HUES6 (cell line): ENCODE measurements around the gene STAT5B.

Experiments
- H3K27ac ChIP-seq: 2 replicates; pipeline ENCODE4 v1.7.0; 2013; ENCODE audit warnings: low read depth, mild to moderate bottlenecking, low read length, inconsistent platforms
- H3K27me3 ChIP-seq: 2 replicates; pipeline ENCODE4 v1.6.1; 2013; ENCODE audit warnings: low read length; ENCODE audit not compliant: control insufficient read depth, insufficient read depth
- H3K36me3 ChIP-seq: 2 replicates; pipeline ENCODE4 v1.6.1; 2013; ENCODE audit warnings: low read length; ENCODE audit not compliant: control insufficient read depth, insufficient read depth
- H3K4me1 ChIP-seq: 2 replicates; pipeline ENCODE4 v1.6.1; 2013; ENCODE audit warnings: low read length; ENCODE audit not compliant: control insufficient read depth, insufficient read depth
- H3K4me3 ChIP-seq: 2 replicates; pipeline ENCODE4 v1.5.1; 2013; ENCODE audit warnings: low read depth, low read length
- H3K9ac ChIP-seq: one replicate; pipeline ENCODE4 v1.6.1; 2013; ENCODE audit warnings: mild to moderate bottlenecking, low read length
- H3K9me3 ChIP-seq: 2 replicates; pipeline ENCODE4 v1.6.1; 2013; ENCODE audit warnings: low read depth, low read length; ENCODE audit not compliant: control insufficient read depth, insufficient read depth

STAT5B gene

GRCh38 chr17:42313389-42313772, 37.2 kb upstream of the STAT5B start:
- peaks cover 27% of the 10 kb centered on the region for H3K4me1 ChIP-seq

DNA sequence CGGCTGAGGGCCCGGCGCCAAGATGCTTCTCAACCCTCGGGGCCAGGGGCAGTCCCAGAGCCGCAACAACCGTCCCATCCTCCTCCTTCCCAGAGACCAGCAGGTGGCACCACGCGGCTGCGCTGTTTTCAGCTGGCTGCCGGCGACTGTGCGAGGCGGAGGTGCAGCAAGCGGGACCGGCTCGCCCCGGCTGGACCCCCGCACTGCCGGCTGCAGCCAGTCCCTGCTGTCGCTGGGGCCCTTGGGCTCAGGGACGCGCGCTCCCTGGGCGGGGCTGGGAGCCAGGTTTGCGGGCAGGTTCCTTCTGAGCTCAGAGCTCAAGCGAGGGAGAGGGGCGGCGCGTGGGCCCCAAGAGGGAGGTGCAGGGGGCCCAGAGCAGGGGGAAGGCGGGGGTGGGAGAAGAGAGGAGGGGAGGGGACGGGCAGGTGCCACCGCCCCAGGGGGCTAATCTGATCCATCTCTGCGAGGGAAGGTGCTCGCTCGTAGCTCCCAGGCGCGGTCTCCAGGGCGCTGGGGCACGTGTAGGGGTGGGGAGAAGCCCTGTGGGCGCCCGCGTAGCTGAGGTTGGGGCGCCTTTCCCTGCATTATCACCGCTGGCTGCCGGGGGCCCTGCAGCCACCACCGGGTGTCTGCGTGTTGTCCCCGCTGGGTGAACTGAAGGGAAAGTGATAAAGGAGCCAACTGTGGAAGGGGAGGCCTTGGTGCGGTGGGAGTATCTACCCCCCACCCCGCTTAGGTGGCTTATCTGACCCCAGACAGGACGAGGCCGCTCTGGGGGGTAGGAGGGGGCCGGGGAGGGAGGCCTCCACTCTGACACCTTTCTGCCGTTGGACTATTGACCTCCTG, 36.3 kb upstream of the STAT5B start:
- Histone ChIP-seq H3K4me1 (peaks cover 27% of the 10 kb centered on the region), H3K4me3 (peak overlapping the region; percentile 37; the same call in 1 of the 2 replicates), H3K36me3 (peaks cover 47% of the 10 kb centered on the region), H3K27ac (no peak overlapping the region), H3K9ac (no peak overlapping the region), H3K9me3 (no peaks in the 10 kb centered on the region), H3K27me3 (no peaks in the 10 kb centered on the region)

More at GRCh38 chr17:42313389-42313772, 37.2 kb upstream of the STAT5B start:
- H3K9me3 ChIP-seq, result no peaks in the 10 kb centered on the region
- no peaks in the 10 kb centered on the region for H3K27me3 ChIP-seq
- H3K9ac ChIP-seq, result no peak overlapping the region
- H3K4me3 ChIP-seq, result no peak overlapping the region
- H3K27ac ChIP-seq, result no peak overlapping the region
- H3K36me3 ChIP-seq, result peaks cover 53% of the 10 kb centered on the region

DNA sequence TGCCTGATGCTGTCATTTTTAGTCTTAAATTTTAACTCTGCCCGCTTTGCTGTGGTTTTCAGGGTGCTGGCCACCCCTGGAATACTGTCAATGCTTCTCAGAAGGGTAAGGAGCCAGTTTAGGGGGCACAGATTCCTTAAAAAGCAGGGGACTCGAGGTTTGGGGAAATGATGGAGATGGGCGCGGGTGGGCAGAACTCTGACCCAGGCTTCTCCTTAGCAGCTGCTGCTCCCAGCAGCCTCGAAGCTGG, 35.8 kb upstream of the STAT5B start:
- Histone ChIP-seq H3K36me3 (peaks cover 41% of the 10 kb centered on the region), H3K4me1 (peaks cover 27% of the 10 kb centered on the region), H3K9ac (no peak overlapping the region), H3K27ac (no peak overlapping the region), H3K9me3 (no peaks in the 10 kb centered on the region), H3K27me3 (no peaks in the 10 kb centered on the region), H3K4me3 (no peak overlapping the region; the same call in 1 of the 2 replicates)

DNA sequence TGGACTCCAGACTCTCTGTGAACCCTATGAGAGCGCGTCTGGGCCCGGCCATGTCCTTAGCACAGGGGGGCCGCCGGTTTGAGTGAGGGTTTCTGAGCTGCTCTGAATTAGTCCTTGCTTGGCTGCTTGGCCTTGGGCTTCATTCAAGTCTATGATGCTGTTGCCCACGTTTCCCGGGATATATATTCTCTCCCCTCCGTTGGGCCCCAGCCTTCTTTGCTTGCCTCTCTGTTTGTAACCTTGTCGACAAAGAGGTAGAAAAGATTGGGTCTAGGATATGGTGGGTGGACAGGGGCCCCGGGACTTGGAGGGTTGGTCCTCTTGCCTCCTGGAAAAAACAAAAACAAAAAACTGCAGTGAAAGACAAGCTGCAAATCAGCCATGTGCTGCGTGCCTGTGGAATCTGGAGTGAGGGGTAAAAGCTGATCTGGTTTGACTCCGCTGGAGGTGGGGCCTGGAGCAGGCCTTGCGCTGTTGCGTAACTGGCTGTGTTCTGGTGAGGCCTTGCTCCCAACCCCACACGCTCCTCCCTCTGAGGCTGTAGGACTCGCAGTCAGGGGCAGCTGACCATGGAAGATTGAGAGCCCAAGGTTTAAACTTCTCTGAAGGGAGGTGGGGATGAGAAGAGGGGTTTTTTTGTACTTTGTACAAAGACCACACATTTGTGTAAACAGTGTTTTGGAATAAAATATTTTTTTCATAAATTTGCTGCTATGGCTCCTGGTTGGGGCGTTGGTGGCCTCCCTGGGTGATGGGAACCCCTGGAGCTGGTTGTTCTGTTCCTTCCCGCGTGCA, 35.2 kb upstream of the STAT5B start:
- peaks cover 27% of the 10 kb centered on the region for H3K4me1 ChIP-seq
- no peak overlapping the region for H3K27ac ChIP-seq
- no peaks in the 10 kb centered on the region for H3K9me3 ChIP-seq
- peaks cover 36% of the 10 kb centered on the region for H3K36me3 ChIP-seq
- H3K27me3 ChIP-seq, result no peaks in the 10 kb centered on the region
- H3K4me3 ChIP-seq, result no peak overlapping the region
- H3K9ac ChIP-seq, result no peak overlapping the region

DNA sequence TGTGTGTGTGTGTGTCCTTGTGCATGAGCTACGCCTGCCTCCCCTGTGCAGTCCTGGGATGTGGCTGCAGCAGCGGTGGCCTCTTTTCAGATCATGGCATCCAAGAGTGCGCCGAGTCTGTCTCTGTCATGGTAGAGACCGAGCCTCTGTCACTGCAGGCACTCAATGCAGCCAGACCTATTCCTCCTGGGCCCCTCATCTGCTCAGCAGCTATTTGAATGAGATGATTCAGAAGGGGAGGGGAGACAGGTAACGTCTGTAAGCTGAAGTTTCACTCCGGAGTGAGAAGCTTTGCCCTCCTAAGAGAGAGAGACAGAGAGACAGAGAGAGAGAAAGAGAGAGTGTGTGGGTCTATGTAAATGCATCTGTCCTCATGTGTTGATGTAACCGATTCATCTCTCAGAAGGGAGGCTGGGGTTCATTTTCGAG, 34.6 kb upstream of the STAT5B start:
- Histone ChIP-seq H3K4me3 (no peak overlapping the region), H3K9me3 (no peaks in the 10 kb centered on the region), H3K36me3 (peaks cover 32% of the 10 kb centered on the region), H3K9ac (no peak overlapping the region), H3K27me3 (no peaks in the 10 kb centered on the region), H3K4me1 (peaks cover 27% of the 10 kb centered on the region), H3K27ac (no peak overlapping the region)

GRCh38 chr17:42309986-42310786, 34.0 kb upstream of the STAT5B start:
- Histone ChIP-seq H3K9me3 (no peaks in the 10 kb centered on the region), H3K9ac (no peak overlapping the region), H3K36me3 (peaks cover 27% of the 10 kb centered on the region), H3K4me1 (peaks cover 27% of the 10 kb centered on the region), H3K27me3 (no peaks in the 10 kb centered on the region), H3K4me3 (no peak overlapping the region), H3K27ac (no peak overlapping the region)

DNA sequence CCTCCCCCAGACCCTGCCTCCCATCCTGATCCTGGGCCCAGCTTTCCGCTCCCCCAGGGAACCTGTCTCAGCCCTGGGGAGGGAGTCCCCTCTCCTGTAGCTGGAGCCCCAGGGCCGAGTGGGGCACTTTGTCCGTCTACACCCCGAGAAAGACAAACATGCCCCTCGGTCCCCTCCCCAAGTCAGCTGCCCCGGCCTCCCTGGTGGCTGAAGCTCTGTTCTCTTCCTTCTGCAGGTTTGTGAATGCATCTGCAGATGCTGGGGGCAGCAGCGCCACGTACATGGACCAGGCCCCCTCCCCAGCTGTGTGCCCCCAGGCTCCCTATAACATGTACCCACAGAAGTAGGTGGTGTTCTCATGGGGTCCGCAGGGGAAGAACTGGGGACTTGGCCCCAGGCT, 33.0 kb upstream of the STAT5B start:
- Histone ChIP-seq H3K27me3 (no peaks in the 10 kb centered on the region), H3K9ac (no peak overlapping the region), H3K9me3 (no peaks in the 10 kb centered on the region), H3K4me1 (peaks cover 26% of the 10 kb centered on the region), H3K4me3 (no peak overlapping the region), H3K36me3 (peaks cover 17% of the 10 kb centered on the region), H3K27ac (no peak overlapping the region)

DNA sequence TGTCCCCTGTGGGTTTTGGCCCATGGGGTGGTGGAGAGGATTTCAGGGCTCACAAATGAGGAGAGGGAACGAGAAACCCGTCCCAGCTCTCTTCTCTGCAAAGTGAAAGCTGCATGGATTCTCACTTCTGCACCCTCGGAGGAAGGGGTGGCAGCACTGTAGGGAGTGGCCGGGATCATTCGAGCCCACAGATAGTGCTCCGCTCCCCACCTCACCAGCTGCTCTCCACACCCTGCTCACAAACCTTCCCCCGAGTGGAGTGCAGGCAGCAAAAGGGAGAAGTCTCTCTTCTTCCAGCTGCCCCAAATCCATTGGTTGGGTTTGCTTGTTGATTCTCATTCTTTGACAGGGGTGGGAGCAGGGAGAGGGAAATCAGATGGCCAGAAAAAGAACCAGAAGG, 32.3 kb upstream of the STAT5B start:
- Histone ChIP-seq H3K4me1 (peaks cover 23% of the 10 kb centered on the region), H3K9me3 (no peaks in the 10 kb centered on the region), H3K9ac (no peak overlapping the region), H3K4me3 (no peak overlapping the region), H3K27ac (no peak overlapping the region), H3K36me3 (peaks cover 11% of the 10 kb centered on the region; the same call in 1 of the 2 replicates), H3K27me3 (no peaks in the 10 kb centered on the region)

DNA sequence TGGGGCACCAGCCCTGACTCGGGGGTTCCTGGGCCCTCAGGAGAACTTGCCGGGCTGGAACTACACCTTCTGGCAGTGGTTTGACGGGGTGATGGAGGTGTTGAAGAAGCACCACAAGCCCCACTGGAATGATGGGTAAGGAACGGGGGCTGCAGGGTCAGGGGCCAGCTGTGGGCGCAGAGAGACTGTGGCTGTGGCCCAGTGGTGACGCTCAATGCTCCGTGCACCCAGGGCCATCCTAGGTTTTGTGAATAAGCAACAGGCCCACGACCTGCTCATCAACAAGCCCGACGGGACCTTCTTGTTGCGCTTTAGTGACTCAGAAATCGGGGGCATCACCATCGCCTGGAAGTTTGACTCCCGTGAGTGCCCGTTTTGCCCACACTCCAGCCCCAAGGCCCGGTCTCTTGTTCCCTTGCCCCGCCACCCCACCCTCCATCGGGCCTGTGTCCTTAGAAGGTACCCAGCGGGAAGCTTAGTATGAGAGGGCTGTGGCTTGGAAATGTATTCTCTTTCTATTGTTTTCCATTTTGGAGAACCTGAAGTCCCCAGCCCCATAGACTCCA, 31.3 kb upstream of the STAT5B start:
- Histone ChIP-seq H3K9me3 (no peaks in the 10 kb centered on the region), H3K4me3 (no peak overlapping the region), H3K9ac (no peak overlapping the region), H3K27me3 (no peaks in the 10 kb centered on the region), H3K27ac (no peak overlapping the region), H3K4me1 (peaks cover 18% of the 10 kb centered on the region), H3K36me3 (peaks cover 11% of the 10 kb centered on the region; the same call in 1 of the 2 replicates)

DNA sequence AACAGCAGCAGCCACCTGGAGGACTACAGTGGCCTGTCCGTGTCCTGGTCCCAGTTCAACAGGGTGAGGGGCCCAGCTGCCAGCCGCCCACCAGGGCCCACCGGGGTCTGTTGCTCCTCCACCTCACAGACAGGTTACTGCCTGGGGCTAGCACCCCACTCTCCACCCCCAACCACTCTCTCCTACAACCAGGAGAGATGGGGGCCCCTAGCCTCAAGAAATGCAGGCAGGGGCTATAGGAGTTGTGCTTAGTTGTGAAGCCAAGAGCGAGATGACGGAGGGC, 30.1 kb upstream of the STAT5B start:
- no peak overlapping the region for H3K27ac ChIP-seq
- no peaks in the 10 kb centered on the region for H3K27me3 ChIP-seq
- H3K4me1 ChIP-seq, result peaks cover 9% of the 10 kb centered on the region
- H3K9me3 ChIP-seq, result no peaks in the 10 kb centered on the region
- no peak overlapping the region for H3K9ac ChIP-seq
- no peak overlapping the region for H3K4me3 ChIP-seq
- peaks cover 14% of the 10 kb centered on the region for H3K36me3 ChIP-seq
